ENCODE results near the gene ICA1L.
A peak's percentile ranks its signal among the peaks of the same experiment; 100 is the strongest.

The ICA1L gene

GRCh38 chr2:202782940-202783558 is 88.5 kb downstream of the ICA1L start:
- DNase-seq (ENCODE audit: low spot score) = no peak

GRCh38 chr2:202780514-202781021 is 91.0 kb downstream of the ICA1L start:
- no peak for DNase-seq (ENCODE audit: low spot score)

DNA sequence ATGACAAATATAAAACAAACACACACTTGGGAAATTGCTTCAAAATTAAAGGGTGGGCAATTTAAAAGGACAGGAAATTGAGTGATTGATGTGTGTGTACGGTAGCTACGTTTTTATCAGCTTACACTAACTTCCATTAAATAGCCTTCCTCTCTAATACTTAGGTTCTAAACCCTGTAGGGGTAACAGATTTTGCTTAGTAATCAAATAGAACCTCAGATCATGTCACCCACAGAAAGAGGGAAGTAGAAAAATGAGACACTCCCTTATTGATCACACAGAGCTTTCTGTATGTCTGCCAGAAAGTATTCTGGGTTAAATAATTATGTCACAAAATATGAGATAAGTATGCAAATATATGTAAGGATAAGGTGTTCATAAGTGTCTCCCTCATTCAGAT is 93.3 kb downstream of the ICA1L start:
- no peak for DNase-seq (ENCODE audit: low spot score)

DNA sequence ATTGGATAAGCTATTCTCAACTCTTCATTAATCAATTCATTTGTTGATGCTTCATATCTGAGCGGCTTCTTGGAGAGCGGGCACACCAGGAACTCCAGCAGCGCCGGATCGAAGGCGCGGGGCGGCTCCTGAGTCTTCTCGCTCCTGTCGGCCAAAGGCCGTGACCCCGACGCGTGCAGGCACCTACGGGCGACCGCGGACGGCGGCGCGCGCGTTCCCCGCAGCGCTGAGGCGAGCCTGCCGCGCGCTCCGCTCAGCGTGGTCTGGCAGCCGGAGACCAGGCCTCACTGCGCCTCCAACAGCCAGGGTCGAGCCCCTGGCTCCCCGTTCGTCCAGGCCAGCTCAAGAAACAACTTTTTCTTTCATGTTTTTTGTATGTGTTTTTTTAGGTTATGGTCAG is 97.5 kb downstream of the ICA1L start:
- DNase-seq (ENCODE audit: low spot score) = peak; percentile 22

DNA sequence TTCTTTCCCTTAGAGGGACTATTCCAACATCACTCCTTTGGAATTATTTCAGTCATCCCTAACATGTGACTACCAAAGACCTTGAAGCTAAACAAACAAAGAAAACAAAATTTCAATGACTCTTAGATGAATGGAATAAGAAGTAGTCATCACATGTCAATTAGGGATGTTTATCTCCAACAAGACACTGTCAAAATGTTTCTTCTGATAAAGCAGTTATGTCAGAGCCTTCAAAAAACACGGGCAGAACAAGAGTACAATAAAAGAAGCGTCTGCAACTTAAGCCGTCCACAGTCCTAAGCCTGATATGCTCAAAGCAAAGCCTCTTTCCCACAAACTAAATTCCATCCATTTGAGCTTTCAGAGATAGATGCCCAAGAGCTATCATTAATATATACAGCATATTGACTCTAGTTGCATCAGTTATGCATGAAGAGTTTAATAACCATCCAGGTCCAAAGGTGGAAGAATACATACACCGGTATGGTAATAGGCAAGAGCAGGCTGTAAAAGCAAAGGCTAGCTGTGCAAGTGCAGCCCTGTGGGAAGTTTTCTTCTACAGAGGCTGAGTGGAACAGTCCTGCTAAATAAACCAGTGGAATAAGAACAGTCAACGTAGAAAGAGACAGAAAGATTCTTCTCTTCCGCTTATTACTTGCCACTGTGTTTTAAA is 98.1 kb downstream of the ICA1L start:
- DNase-seq (ENCODE audit: low spot score) = peak; percentile 27

DNA sequence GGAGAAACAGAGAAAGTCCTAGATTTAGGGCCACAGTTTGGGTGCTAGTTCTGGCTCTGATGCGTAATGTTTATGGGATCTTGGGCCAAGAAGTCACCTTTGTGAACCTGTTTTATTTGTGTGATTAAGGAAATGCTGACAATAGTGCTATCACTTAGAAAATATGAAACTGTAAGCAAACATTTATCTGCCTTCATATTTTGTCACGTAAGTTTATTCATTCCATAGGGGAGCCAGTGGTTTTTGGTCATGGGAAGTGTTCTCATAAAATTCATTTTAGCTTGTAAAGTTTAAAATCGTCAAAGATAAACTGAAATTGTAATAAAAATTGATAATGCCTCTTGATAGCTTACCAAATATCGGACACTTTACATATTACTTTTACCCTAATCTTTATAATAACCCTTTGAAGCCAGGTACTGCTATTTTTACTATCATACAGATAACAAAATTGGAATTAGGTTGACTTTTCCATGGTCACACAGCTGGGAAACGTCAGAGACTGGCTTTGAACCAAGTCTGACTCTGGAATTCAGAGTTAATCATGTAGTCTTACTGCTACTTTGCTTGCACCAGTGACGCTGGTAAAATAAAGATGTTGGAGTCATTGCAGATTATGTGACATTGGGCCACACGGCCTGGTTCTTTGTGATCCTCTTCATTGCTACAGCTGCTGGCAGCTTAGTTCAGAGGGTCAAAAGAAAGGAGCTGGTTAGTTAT is 99.7 kb downstream of the ICA1L start:
- no peak for DNase-seq (ENCODE audit: low spot score)

- no peak for DNase-seq (ENCODE audit: low spot score)
Observed at GRCh38 chr2:202771336-202771735, 100.2 kb downstream of the ICA1L start.

DNA sequence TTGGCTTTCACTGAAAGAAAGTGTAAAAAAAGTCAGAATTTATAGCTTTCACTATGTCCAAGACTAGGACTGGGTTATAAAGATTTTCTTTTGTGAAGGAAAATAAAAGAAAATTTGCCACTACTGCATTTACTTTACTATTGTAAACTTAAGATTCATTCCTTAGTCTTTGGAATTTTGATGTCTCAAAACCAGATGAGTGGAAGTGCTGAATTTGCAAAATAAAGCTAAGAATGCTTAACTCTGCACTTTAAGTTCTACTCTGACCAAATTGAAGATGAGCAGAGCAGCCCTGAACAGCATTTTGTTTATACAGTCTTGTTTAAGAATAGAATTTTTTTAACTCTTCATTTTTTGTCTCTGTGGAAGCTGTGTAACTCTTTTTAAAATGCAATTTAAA is 102.4 kb downstream of the ICA1L start:
- no peak for DNase-seq (ENCODE audit: low spot score)

DNA sequence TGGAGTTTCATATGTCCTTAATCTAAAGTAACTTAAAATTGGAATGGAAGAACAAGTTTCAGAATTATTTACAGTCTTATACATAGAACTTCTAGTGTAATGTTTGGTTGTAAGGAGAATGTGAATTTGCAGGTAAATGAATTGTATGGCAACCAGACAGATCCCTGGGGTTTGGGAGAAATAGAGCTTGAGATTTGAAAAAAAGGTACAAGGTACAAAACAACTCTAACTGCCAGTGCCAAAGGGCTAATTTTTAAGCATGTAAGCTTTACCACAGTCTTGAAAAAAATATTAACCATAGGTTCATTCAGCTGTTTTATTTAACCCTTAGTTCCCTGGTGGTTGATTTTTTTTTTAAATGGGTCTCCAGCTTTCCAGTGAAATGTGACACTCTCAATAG is 103.3 kb downstream of the ICA1L start:
- no peak for DNase-seq (ENCODE audit: low spot score)

DNA sequence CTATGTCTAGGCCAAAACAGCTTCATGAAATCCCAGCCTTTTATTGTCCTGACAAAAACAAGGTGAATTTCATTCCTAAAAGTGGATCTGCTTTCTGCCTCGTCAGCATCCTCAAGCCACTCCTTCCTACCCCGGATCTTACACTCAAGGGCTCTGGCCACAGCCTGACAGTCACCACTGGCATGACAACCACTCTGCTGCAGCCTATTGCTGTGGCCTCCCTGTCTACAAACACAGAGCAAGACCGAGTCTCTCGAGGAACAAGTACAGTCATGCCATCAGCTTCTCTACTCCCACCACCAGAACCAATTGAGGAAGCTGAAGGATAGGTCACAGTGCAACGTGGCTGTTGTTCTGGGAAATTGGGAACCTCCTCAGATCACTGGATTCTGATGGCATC is 106.1 kb downstream of the ICA1L start:
- DNase-seq (ENCODE audit: low spot score) = no peak

DNA sequence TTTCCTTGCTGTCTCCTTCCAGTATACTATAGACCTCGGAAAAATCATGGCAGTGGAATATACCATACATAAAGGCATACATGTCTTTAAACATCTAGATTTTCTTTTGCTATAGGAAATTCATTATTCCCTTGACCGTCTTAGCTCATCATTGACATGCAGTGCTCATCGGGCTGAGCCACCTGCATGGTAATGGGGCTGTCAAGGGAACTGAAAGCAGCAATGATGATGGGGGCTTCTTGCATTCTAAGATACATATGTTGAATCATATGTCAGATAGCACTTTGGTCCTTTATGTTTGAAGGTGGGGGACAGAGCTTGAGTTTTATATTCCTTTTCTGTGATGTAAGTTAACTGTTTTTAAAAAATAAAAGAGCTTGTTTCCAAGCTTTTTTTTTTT is 106.6 kb downstream of the ICA1L start:
- no peak for DNase-seq (ENCODE audit: low spot score)

DNA sequence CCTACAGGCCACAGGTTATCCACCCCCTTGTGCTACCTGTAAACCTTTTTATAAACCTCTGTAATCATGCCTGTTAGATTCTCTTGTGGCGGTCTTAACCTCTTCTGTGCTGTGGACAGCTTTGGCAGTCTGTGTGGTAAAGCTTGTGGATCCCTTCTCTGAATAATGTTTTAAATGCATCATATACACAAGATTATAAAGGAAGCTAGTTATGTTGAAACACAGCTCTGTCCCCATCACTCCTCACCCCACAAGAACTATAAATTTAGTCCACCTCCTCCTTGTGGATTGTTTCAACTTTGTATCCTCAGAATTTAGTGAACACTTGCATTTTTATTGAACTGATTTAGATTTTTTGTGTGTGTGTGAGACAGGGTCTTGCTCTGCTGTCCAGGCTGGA is 107.7 kb downstream of the ICA1L start:
- no peak for DNase-seq (ENCODE audit: low spot score)

DNA sequence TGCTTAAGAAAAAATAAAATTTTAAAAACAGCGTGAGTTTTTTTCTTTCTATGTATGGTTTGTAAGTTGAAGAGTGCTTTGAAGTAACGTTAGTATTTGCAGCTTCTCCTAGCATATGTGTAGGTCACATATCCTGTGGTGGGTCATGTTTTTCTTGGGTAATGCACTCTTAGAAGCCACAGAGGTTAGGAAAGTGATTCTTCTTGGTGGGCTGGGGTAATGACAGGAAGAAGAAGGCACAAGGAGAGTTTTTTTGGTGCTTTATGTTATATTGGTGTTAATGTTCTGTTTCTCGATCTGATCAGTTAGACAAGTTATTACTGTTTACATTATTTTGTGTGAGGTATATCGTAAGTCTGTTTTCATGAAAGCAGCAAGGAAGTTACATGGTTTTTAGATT is 109.0 kb downstream of the ICA1L start:
- DNase-seq (ENCODE audit: low spot score) = no peak

DNA sequence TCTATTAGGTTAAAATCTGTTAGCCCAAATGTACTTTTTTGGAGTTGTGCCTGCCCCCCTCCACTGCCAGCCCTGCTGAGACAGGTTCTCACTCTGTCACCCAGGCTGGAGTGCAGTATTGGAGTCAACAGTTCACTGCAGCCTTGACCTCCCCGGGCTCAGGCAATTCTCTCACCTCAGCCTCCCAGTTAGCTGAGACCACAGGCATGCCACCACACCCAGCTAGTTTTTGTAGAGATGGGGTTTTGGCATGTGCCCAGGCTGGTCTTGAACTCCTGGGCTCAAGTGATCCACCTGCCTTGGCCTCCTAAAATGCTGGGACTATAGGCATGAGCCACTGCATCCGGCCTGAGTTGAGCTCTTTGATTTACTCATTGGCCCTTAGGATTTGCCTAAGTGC is 110.7 kb downstream of the ICA1L start:
- no peak for DNase-seq (ENCODE audit: low spot score)

GRCh38 chr2:202758604-202759003 is 113.0 kb downstream of the ICA1L start:
- no peak for DNase-seq (ENCODE audit: low spot score)

DNA sequence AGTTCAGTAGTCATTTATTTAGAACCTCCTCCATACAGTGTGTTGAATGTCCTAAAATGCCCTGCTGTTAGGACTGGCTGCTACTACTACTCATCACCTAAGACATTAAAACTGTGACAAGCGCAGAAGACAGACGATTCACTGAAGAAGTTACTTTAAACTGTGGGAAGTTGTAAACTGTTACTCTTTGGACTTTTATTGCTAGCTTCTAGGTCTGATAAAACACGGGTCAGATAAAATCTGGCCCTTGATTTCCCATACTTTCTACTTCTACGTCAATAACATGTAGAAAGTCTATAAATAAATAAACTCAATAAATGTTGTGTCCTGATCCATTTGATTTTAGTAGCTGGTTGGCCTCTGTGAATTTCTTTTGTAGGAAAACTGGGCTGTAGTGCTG is 113.4 kb downstream of the ICA1L start:
- DNase-seq (ENCODE audit: low spot score) = no peak

DNA sequence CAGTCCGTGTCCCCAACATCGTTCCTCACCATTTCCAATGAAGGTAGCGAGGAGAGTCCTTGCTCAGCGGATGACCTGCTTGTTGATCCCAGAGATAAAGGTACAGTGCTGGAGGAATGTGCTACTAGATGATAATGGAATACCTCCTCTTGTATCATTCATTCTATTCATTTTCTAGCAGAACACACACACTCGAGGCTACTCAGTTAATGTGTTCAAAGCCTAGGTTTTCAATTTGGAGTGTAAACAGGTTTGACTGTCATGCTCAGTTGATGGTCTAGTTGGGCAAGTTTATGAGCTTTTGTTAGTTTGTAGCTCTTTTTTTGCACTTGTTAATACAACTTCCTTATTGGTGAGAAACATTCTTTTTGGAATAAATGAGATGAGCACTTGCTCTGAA is 114.2 kb downstream of the ICA1L start:
- DNase-seq (ENCODE audit: low spot score) = no peak

GRCh38 chr2:202756598-202756997 is 115.0 kb downstream of the ICA1L start:
- no peak for DNase-seq (ENCODE audit: low spot score)

- no peak for DNase-seq (ENCODE audit: low spot score)
Observed at GRCh38 chr2:202754936-202755335, 116.6 kb downstream of the ICA1L start.

DNA sequence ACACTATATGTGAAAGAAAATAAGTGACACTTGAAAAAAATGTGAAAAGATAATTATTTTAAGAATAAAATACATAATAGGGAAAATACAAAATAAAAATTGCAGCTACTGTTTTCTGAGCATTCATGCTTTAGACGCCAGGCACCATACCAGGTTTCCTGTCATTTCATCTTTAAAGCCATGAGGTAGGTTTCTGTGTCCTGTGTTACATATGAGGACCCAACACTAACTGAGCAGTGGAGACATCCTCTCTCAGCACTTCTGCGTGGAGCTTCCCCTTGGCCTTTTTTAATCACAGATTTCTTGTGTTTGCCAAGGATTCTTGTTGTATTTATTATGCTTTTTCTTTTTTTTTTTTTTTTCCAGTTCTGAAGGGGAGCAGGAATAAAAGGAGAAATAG is 119.5 kb downstream of the ICA1L start:
- DNase-seq (ENCODE audit: low spot score) = no peak

- DNase-seq (ENCODE audit: low spot score) = no peak
Observed at GRCh38 chr2:202750763-202751427, 120.7 kb downstream of the ICA1L start.

DNA sequence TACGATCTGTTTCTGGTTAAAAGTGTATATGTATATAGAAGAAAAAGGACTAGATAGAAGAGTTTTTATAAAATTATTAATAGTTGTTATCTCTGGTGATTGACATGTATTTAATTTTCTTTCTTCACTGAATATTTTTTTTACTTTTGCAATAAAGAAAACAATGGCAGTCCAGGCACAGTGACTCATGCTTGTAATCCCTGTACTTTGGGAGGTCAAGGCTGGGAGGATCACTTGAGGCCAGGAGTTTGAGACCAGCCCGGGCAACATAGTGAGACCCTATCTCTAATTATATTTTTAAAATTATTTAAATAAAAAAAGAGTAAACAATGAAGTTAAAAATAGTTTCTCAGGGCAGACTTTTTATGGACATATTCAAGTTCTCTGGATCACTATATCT is 122.1 kb downstream of the ICA1L start:
- DNase-seq (ENCODE audit: low spot score) = no peak

- no peak for DNase-seq (ENCODE audit: low spot score)
Observed at GRCh38 chr2:202743613-202744012, 128.0 kb downstream of the ICA1L start.

Measured in HuH-7 (cell line).